ENCODE measurements around the gene SLC17A7. TPM values are rescaled to one million over a fixed set of nuclear protein-coding genes. Genes with fewer than 3 reads are reported as not detected.
A peak's percentile ranks its signal among the peaks of the same experiment; 100 is the strongest.

SLC17A7 gene
- total and polyA plus RNA-seq, 2 donors (not counting 1 experiment from before 2014, with no cell fraction given) = 0.60 to 0.89 TPM

- TF ChIP-seq, protein P1, sequence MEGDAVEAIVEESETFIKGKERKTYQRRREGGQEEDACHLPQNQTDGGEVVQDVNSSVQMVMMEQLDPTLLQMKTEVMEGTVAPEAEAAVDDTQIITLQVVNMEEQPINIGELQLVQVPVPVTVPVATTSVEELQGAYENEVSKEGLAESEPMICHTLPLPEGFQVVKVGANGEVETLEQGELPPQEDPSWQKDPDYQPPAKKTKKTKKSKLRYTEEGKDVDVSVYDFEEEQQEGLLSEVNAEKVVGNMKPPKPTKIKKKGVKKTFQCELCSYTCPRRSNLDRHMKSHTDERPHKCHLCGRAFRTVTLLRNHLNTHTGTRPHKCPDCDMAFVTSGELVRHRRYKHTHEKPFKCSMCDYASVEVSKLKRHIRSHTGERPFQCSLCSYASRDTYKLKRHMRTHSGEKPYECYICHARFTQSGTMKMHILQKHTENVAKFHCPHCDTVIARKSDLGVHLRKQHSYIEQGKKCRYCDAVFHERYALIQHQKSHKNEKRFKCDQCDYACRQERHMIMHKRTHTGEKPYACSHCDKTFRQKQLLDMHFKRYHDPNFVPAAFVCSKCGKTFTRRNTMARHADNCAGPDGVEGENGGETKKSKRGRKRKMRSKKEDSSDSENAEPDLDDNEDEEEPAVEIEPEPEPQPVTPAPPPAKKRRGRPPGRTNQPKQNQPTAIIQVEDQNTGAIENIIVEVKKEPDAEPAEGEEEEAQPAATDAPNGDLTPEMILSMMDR (IDR thresholded peaks at IDR 0.05) = no peak
- no peak for TF ChIP-seq EZH2 (IDR thresholded peaks at IDR 0.05; ENCODE audit: borderline replicate concordance, insufficient read depth, low read depth, low read length, poor library complexity, severe bottlenecking)
- intact Hi-C loops (cut with micrococcal nuclease) = no loop called here
- ATAC-seq (ENCODE audit: low read depth) = no peak
- Histone ChIP-seq H3K27me3 (replicated peaks in 1 of 4; ENCODE audit: control extremely low read depth in 1 of 4, control insufficient read depth in 3 of 4, insufficient read depth in 4 of 4, low read length in 3 of 4) (no peaks in the 10 kb centered on the region), H3K79me2 (ENCODE audit: control insufficient read depth, insufficient read depth, low read length) (no peaks in the 10 kb centered on the region), H3K9ac (ENCODE audit: low read length) (no peak overlapping the region), H4K20me1 (ENCODE audit: control insufficient read depth, insufficient read depth, low read length, poor library complexity, severe bottlenecking) (no peaks in the 10 kb centered on the region), H3K4me3 (ENCODE audit: control extremely low read depth in 1 of 5, extremely low read depth in 1 of 5, insufficient read depth in 1 of 5, low read depth in 2 of 5, low read length in 4 of 5) (no peak overlapping the region), H3K36me3 (replicated peaks in 1 of 2; ENCODE audit: control extremely low read depth in 1 of 2, control insufficient read depth in 1 of 2, extremely low read depth in 1 of 2, insufficient read depth in 2 of 2, low read length in 1 of 2) (no peaks in the 10 kb centered on the region), H2AFZ (ENCODE audit: insufficient read depth, low read depth, low read length, poor library complexity, severe bottlenecking) (no peak overlapping the region), H3K4me2 (replicated peaks; ENCODE audit: low read depth, low read length, poor library complexity, severe bottlenecking) (no peak overlapping the region), H3K4me1 (ENCODE audit: control insufficient read depth in 2 of 2, insufficient read depth in 2 of 2, low read length in 2 of 2) (peaks cover 21 to 46% of the 10 kb centered on the region in 2 donors), H3K27ac (ENCODE audit: low read length in 2 of 2) (no peak overlapping the region), H3K9me3 (ENCODE audit: control extremely low read depth in 1 of 3, control insufficient read depth in 2 of 3, insufficient read depth in 1 of 3, low read length in 2 of 3) (peaks cover 0 to 6% (median 0%) of the 10 kb centered on the region in 3 donors)
- no peak overlapping the region for H3K27ac Mint-ChIP-seq
- no peaks in the 10 kb centered on the region for H3K9me3 Mint-ChIP-seq (ENCODE audit: insufficient read depth)
- no peaks in the 10 kb centered on the region for H3K27me3 Mint-ChIP-seq
- CTCF ChIA-PET = interaction anchor here (1.0 to 5.9 kb wide), 6 partner anchors 24 to 124 kb away, joined by 3 to 54 read pairs (median 8); partner anchors contain the start of gene GFY
- peak overlapping the region; percentile 61 for H3K4me3 Mint-ChIP-seq
- POLR2A ChIA-PET = interaction anchor here (2.2 to 2.9 kb wide), 2 partner anchors 27 to 55 kb away, joined by 6 to 18 read pairs; partner anchors contain the start of genes CD37 and TEAD2
- no peak for DNase-seq
- peaks cover 43% of the 10 kb centered on the region for H3K4me1 Mint-ChIP-seq
- WGBS (ENCODE audit: insufficient coverage) = 95% methylated on average over 20 of the region's 20 CpGs
These were observed 51.9 kb downstream of the SLC17A7 start for GRCh38 chr19:49389406-49389805.

GRCh38 chr19:49387936-49388372 lies 53.4 kb downstream of the SLC17A7 start, which contains the start of gene KASH5:
KASH5 (plus strand) TSS chr19:49388249; CDS start chr19:49390884, 2,635 bp downstream.
- peak within 1 kb of the TSS in 1 of 2 donors; percentile 84 for H3K27ac ChIP-seq (ENCODE audit: low read length in 2 of 2)
- H3K79me2 ChIP-seq (ENCODE audit: control insufficient read depth, insufficient read depth, low read length) = no peaks in the 10 kb centered on the region
- Mint-ChIP-seq H3K9me3 (ENCODE audit: insufficient read depth) (no peaks in the 10 kb centered on the region), H3K4me3 (peak within 1 kb of the TSS; percentile 80), H3K4me1 (peaks cover 43% of the 10 kb centered on the region), H3K27me3 (no peaks in the 10 kb centered on the region), H3K27ac (peak within 1 kb of the TSS; percentile 90)
- H4K20me1 ChIP-seq (ENCODE audit: control insufficient read depth, insufficient read depth, low read length, poor library complexity, severe bottlenecking) = no peaks in the 10 kb centered on the region
- H3K9me3 ChIP-seq (ENCODE audit: control extremely low read depth in 1 of 3, control insufficient read depth in 2 of 3, insufficient read depth in 1 of 3, low read length in 2 of 3) = peaks cover 0 to 10% (median 2%) of the 10 kb centered on the region in 3 donors
- H3K9ac ChIP-seq (ENCODE audit: low read length) = peak within 1 kb of the TSS; percentile 63
- H3K27me3 ChIP-seq (replicated peaks in 1 of 4; ENCODE audit: control extremely low read depth in 1 of 4, control insufficient read depth in 3 of 4, insufficient read depth in 4 of 4, low read length in 3 of 4) = no peaks in the 10 kb centered on the region
- ATAC-seq (ENCODE audit: low read depth) (peak; percentile 37), DNase-seq (peak; percentile 90)
- no peak for TF ChIP-seq EZH2 (IDR thresholded peaks at IDR 0.05; ENCODE audit: borderline replicate concordance, insufficient read depth, low read depth, low read length, poor library complexity, severe bottlenecking)
- TF ChIP-seq, protein P1 (IDR thresholded peaks at IDR 0.05) = no peak
- H3K4me2 ChIP-seq (replicated peaks; ENCODE audit: low read depth, low read length, poor library complexity, severe bottlenecking) = peak within 1 kb of the TSS; percentile 65
- POLR2A ChIA-PET = interaction anchor here (0.6 to 1.5 kb wide), 8 partner anchors 34 to 162 kb away, joined by 3 to 11 read pairs (median 4); no protein-coding TSS in a partner anchor
- intact Hi-C loops (cut with micrococcal nuclease) = loop anchor here (1.0 kb wide), 1 partner anchor 81 kb away; no protein-coding TSS in a partner anchor
- CTCF ChIA-PET = interaction anchor here (0.7 to 1.3 kb wide), 3 partner anchors 79 to 86 kb away, joined by 4 to 5 read pairs (median 4); no protein-coding TSS in a partner anchor
- H3K36me3 ChIP-seq (replicated peaks in 1 of 2; ENCODE audit: control extremely low read depth in 1 of 2, control insufficient read depth in 1 of 2, extremely low read depth in 1 of 2, insufficient read depth in 2 of 2, low read length in 1 of 2) = no peaks in the 10 kb centered on the region
- 32% methylated on average over 33 of the region's 40 CpGs for WGBS (ENCODE audit: insufficient coverage)
- H3K4me1 ChIP-seq (ENCODE audit: control insufficient read depth in 2 of 2, insufficient read depth in 2 of 2, low read length in 2 of 2) = peaks cover 21 to 46% of the 10 kb centered on the region in 2 donors
- peak within 1 kb of the TSS; percentile 46 for H2AFZ ChIP-seq (ENCODE audit: insufficient read depth, low read depth, low read length, poor library complexity, severe bottlenecking)
- H3K4me3 ChIP-seq (ENCODE audit: control extremely low read depth in 1 of 5, extremely low read depth in 1 of 5, insufficient read depth in 1 of 5, low read depth in 2 of 5, low read length in 4 of 5) = peak within 1 kb of the TSS in 3 of 5 experiments; percentile 43 to 65 (median 55)
